GM19438 (cell line): Measurements from ENCODE around the gene PAPOLB.

Source experiments
- ATAC-seq: cut with Tn5 transposase; IDR thresholded peaks from one replicate; pipeline ENCODE4 v1.9.1; 2021; ENCODE audit warnings: low read depth; ENCODE audit not compliant: unreplicated experiment

Gene PAPOLB

GRCh38 chr7:4825081-4825480, 36.7 kb downstream of the PAPOLB start:
- ATAC-seq: no peak

GRCh38 chr7:4824120-4824775, 37.6 kb downstream of the PAPOLB start:
- no peak for ATAC-seq

- no peak for ATAC-seq
Observed at GRCh38 chr7:4823441-4824119, 38.2 kb downstream of the PAPOLB start.

- ATAC-seq: no peak
Observed at GRCh38 chr7:4822677-4823076, 39.2 kb downstream of the PAPOLB start.

- no peak for ATAC-seq
Observed at GRCh38 chr7:4820967-4821471, 40.8 kb downstream of the PAPOLB start.

- ATAC-seq: no peak
Observed at GRCh38 chr7:4820405-4820966, 41.3 kb downstream of the PAPOLB start.

- no peak for ATAC-seq
Observed at GRCh38 chr7:4819560-4820404, 42.0 kb downstream of the PAPOLB start.

- no peak for ATAC-seq
Observed at GRCh38 chr7:4818000-4818794, 43.6 kb downstream of the PAPOLB start.

GRCh38 chr7:4817178-4817901, 44.5 kb downstream of the PAPOLB start:
- ATAC-seq: no peak

- ATAC-seq: no peak
Observed at GRCh38 chr7:4816419-4817080, 45.3 kb downstream of the PAPOLB start.

GRCh38 chr7:4815609-4816418, 46.0 kb downstream of the PAPOLB start:
- ATAC-seq: no peak

GRCh38 chr7:4815121-4815520, 46.7 kb downstream of the PAPOLB start:
- no peak for ATAC-seq

- ATAC-seq: no peak
Observed at GRCh38 chr7:4814433-4814832, 47.4 kb downstream of the PAPOLB start.

GRCh38 chr7:4809666-4810065, 52.2 kb downstream of the PAPOLB start:
- no peak for ATAC-seq

- ATAC-seq: no peak
Observed at GRCh38 chr7:4809091-4809591, 52.7 kb downstream of the PAPOLB start.

GRCh38 chr7:4808565-4808964, 53.3 kb downstream of the PAPOLB start:
- ATAC-seq: no peak

- no peak for ATAC-seq
Observed at GRCh38 chr7:4808026-4808425, 53.8 kb downstream of the PAPOLB start.
